T47D (cell line): ENCODE data around the gene FBXW2.

Experiments used
- DNase-seq, 2 experiments: peaks; one replicate each; pipeline versions ENCODE4 v3.0.0 to v3.0.0-alpha.2; 2011 to 2012; ENCODE audit warnings: low read depth in 1 of 2, low spot score in 1 of 2
- JUND ChIP-seq: IDR thresholded peaks from 2 replicates; pipeline ENCODE4 v1.6.1; 2012; ENCODE audit warnings: low read depth
- in situ Hi-C: cut with HindIII; loops from 2 replicates; pipeline ENCODE4 v1.10.0; 2016; ENCODE audit warnings: low sequenced_read_pairs, low pct_unique_long_range_greater_than_20kb

Gene FBXW2

GRCh38 chr9:120715389-120715924 lies 77.8 kb downstream of the FBXW2 start:
- DNase-seq = no peak
- in situ Hi-C loops = no loop called here
- no peak for TF ChIP-seq JUND

GRCh38 chr9:120714846-120715388 lies 78.3 kb downstream of the FBXW2 start:
- DNase-seq = no peak
- in situ Hi-C loops = no loop called here
- TF ChIP-seq JUND = no peak

- TF ChIP-seq JUND = no peak
- peak; percentile 96 to 99 for DNase-seq
- in situ Hi-C loops = no loop called here
Observed at GRCh38 chr9:120714088-120714845, 78.9 kb downstream of the FBXW2 start, which contains the start of gene MEGF9. Gene MEGF9 (minus strand): TSS chr9:120714470. CDS start chr9:120714358, 112 bp downstream.

GRCh38 chr9:120713257-120714087 lies 79.7 kb downstream of the FBXW2 start:
- in situ Hi-C loops = no loop called here
- peak; percentile 56 to 58 for DNase-seq

GRCh38 chr9:120712539-120713031 lies 80.6 kb downstream of the FBXW2 start:
- no peak for DNase-seq
- no peak for TF ChIP-seq JUND
- in situ Hi-C loops = no loop called here

More at GRCh38 chr9:120713257-120714087, 79.7 kb downstream of the FBXW2 start:
- TF ChIP-seq JUND = no peak

GRCh38 chr9:120711841-120712538 lies 81.2 kb downstream of the FBXW2 start:
- DNase-seq = peak in 1 of 2 experiments; percentile 24
- in situ Hi-C loops = no loop called here
- no peak for TF ChIP-seq JUND

GRCh38 chr9:120711354-120711753 lies 81.9 kb downstream of the FBXW2 start:
- no peak for TF ChIP-seq JUND
- in situ Hi-C loops = no loop called here
- peak in 1 of 2 experiments; percentile 23 for DNase-seq

GRCh38 chr9:120710110-120710981 lies 82.9 kb downstream of the FBXW2 start:
- in situ Hi-C loops = no loop called here
- no peak for TF ChIP-seq JUND
- DNase-seq = peak; percentile 72 to 73

GRCh38 chr9:120708526-120709224 lies 84.5 kb downstream of the FBXW2 start:
- no peak for TF ChIP-seq JUND
- no peak for DNase-seq
- in situ Hi-C loops = no loop called here

- DNase-seq = no peak
- TF ChIP-seq JUND = no peak
- in situ Hi-C loops = no loop called here
Observed at GRCh38 chr9:120707170-120707569, 86.0 kb downstream of the FBXW2 start.
